Fibroblast of lung (primary cell): ENCODE measurements around the gene SIGLEC8. TPM values are rescaled to one million over a fixed set of nuclear protein-coding genes. Genes with fewer than 3 reads are reported as not detected.

Experiments
- DNase-seq, 2 donors: peaks; one replicate each; pipeline versions ENCODE4 v3.0.0 to v3.0.0-alpha.2; 2010; ENCODE audit warnings: low read depth in 2 of 2
- H2AFZ ChIP-seq: 2 replicates; pipeline ENCODE4 v1.5.1; 2012; ENCODE audit warnings: low read length, control low read depth, inconsistent platforms
- H3K27ac ChIP-seq: 2 replicates; pipeline ENCODE4 v1.5.1; 2011; ENCODE audit warnings: low read length, control low read depth; ENCODE audit not compliant: insufficient read depth
- H3K27me3 ChIP-seq: 2 replicates; pipeline ENCODE4 v1.5.1; 2011; ENCODE audit warnings: mild to moderate bottlenecking, low read length; ENCODE audit not compliant: control insufficient read depth, insufficient read depth
- H3K36me3 ChIP-seq: 2 replicates; pipeline ENCODE4 v1.5.1; 2011; ENCODE audit warnings: low read length; ENCODE audit not compliant: control insufficient read depth, insufficient read depth
- H3K4me1 ChIP-seq: 2 replicates; pipeline ENCODE4 v1.5.1; 2011; ENCODE audit warnings: low read length; ENCODE audit not compliant: control insufficient read depth, insufficient read depth; ENCODE audit errors: extremely low read depth
- H3K4me2 ChIP-seq: 2 replicates; pipeline ENCODE4 v1.5.1; 2011; ENCODE audit warnings: low read length, control low read depth; ENCODE audit not compliant: insufficient read depth; ENCODE audit errors: extremely low read depth
- H3K4me3 ChIP-seq, 4 experiments: fragments of 200-600 bp in 1 of 4; sonication (generic) in 1 of 4; replicated peaks in 1 of 4; 2 replicates each; pipeline ENCODE4 v1.5.1; 2011 to 2016; ENCODE audit warnings: low read length in 4 of 4, low read depth in 3 of 4, mild to moderate bottlenecking in 3 of 4, control low read depth in 2 of 4, inconsistent platforms in 1 of 4, mixed read lengths in 1 of 4; ENCODE audit not compliant: insufficient read depth in 1 of 4; ENCODE audit errors: control extremely low read depth in 1 of 4
- H3K79me2 ChIP-seq: 2 replicates; pipeline ENCODE4 v1.5.1; 2012; ENCODE audit warnings: mild to moderate bottlenecking, low read length, inconsistent platforms; ENCODE audit not compliant: control insufficient read depth, insufficient read depth
- H3K9ac ChIP-seq: 2 replicates; pipeline ENCODE4 v1.5.1; 2011; ENCODE audit warnings: mild to moderate bottlenecking, low read length, control low read depth; ENCODE audit not compliant: insufficient read depth
- H3K9me3 ChIP-seq: 2 replicates; pipeline ENCODE4 v1.5.1; 2012; ENCODE audit warnings: low read depth, low read length; ENCODE audit not compliant: control insufficient read depth, insufficient read depth
- H4K20me1 ChIP-seq: 2 replicates; pipeline ENCODE4 v1.5.1; 2011; ENCODE audit warnings: low read length; ENCODE audit not compliant: control insufficient read depth, insufficient read depth; ENCODE audit errors: extremely low read depth
- CTCF ChIP-seq, 2 donors: IDR thresholded peaks in 1 of 2; conservative IDR thresholded peaks in 1 of 2; 1 replicate in 1 of 2; 2 replicates in 1 of 2; pipeline ENCODE4 v1.5.1; 2011 to 2012; ENCODE audit warnings: low read length in 2 of 2, control low read depth in 1 of 2, inconsistent platforms in 1 of 2, low read depth in 1 of 2, mild to moderate bottlenecking in 1 of 2
- EZH2 ChIP-seq: IDR thresholded peaks from 2 replicates; pipeline ENCODE4 v1.5.1; 2012; ENCODE audit warnings: low read length, control low read depth, mild to moderate bottlenecking; ENCODE audit errors: missing control alignments
- polyA plus RNA-seq, 2 donors: library from polyadenylated mRNA; depleted of rRNA in 1 of 2; stranded (reverse) in 1 of 2; unstranded in 1 of 2; fragments of >200 nt; gene quantifications; 2 replicates each; pipeline ENCODE4 v1.2.1, GENCODE V29; 2011 to 2012; ENCODE audit warnings: missing spikeins in 1 of 2
- total RNA-seq: library from RNA; depleted of rRNA; stranded (reverse); fragments of >200 nt; gene quantifications from 2 replicates; pipeline ENCODE4 v1.2.1, GENCODE V29; 2014

SIGLEC8 gene
- total and polyA plus RNA-seq, 2 donors (not counting 1 experiment from before 2014, with no cell fraction given), result not detected

GRCh38 chr19:51402117-51402516 lies 56.1 kb downstream of the SIGLEC8 start:
- Histone ChIP-seq H3K9ac (no peak overlapping the region), H3K4me2 (no peak overlapping the region), H3K27ac (no peak overlapping the region), H3K36me3 (no peaks in the 10 kb centered on the region), H3K27me3 (no peaks in the 10 kb centered on the region), H3K4me1 (no peaks in the 10 kb centered on the region), H3K9me3 (no peaks in the 10 kb centered on the region), H2AFZ (no peak overlapping the region), H3K79me2 (no peaks in the 10 kb centered on the region), H3K4me3 (no peak overlapping the region), H4K20me1 (no peaks in the 10 kb centered on the region)
- TF ChIP-seq EZH2 (no peak), CTCF (conservative IDR thresholded peaks at IDR 0.05 in 1 of 2, IDR thresholded peaks at IDR 0.05 in 1 of 2; ENCODE audit: low read depth in 1 of 2, low read length in 2 of 2) (no peak)
- DNase-seq, result no peak

Other genes starting within 250 kb of the SIGLEC8 start
- not detected in 2 replicates for gene CD33, start 233.4 kb downstream of the SIGLEC8 start, total RNA-seq
- gene CD33, start 233.4 kb downstream of the SIGLEC8 start, polyA plus RNA-seq, result not detected in 2 replicates
- gene SIGLECL1, start 207.4 kb downstream of the SIGLEC8 start, total RNA-seq, result not detected in 2 replicates
- not detected in 2 replicates for gene SIGLECL1, start 207.4 kb downstream of the SIGLEC8 start, polyA plus RNA-seq
- gene IGLON5, start 146.8 kb downstream of the SIGLEC8 start, total RNA-seq, result not detected in 2 replicates
- gene IGLON5, start 146.8 kb downstream of the SIGLEC8 start, polyA plus RNA-seq, result not detected in 2 replicates
- gene VSIG10L, start 116.3 kb downstream of the SIGLEC8 start, total RNA-seq, result 0.26 and 0.33 TPM in 2 replicates
- 0.66 and 0.82 TPM in 2 replicates for gene VSIG10L, start 116.3 kb downstream of the SIGLEC8 start, polyA plus RNA-seq
- 71.7 and 123 TPM in 2 replicates for gene ETFB, start 92.1 kb downstream of the SIGLEC8 start, total RNA-seq
- gene ETFB, start 92.1 kb downstream of the SIGLEC8 start, polyA plus RNA-seq, result 84.4 and 101 TPM in 2 replicates
- gene CLDND2, start 89.5 kb downstream of the SIGLEC8 start, total RNA-seq, result not detected in 2 replicates
- gene CLDND2, start 89.5 kb downstream of the SIGLEC8 start, polyA plus RNA-seq, result not detected in 2 replicates
- gene NKG7, start 85.8 kb downstream of the SIGLEC8 start, total RNA-seq, result not detected in 2 replicates
- gene NKG7, start 85.8 kb downstream of the SIGLEC8 start, polyA plus RNA-seq, result not detected in 2 replicates
- gene LIM2, start 70.5 kb downstream of the SIGLEC8 start, total RNA-seq, result not detected in 2 replicates
- gene LIM2, start 70.5 kb downstream of the SIGLEC8 start, polyA plus RNA-seq, result not detected in 2 replicates
- not detected in 2 replicates for gene C19orf84, start 67.9 kb downstream of the SIGLEC8 start, total RNA-seq
- not detected in 2 replicates for gene C19orf84, start 67.9 kb downstream of the SIGLEC8 start, polyA plus RNA-seq
- gene SIGLEC10, start 40.8 kb downstream of the SIGLEC8 start, total RNA-seq, result not detected in 2 replicates
- gene SIGLEC10, start 40.8 kb downstream of the SIGLEC8 start, polyA plus RNA-seq, result not detected in 2 replicates
- not detected in 2 replicates for gene CEACAM18, start 20.1 kb upstream of the SIGLEC8 start, total RNA-seq
- not detected in 2 replicates for gene CEACAM18, start 20.1 kb upstream of the SIGLEC8 start, polyA plus RNA-seq
- not detected in 2 replicates for gene SIGLEC12, start 43.3 kb upstream of the SIGLEC8 start, total RNA-seq
- not detected in 2 replicates for gene SIGLEC12, start 43.3 kb upstream of the SIGLEC8 start, polyA plus RNA-seq
- not detected in 2 replicates for gene SIGLEC6, start 73.2 kb upstream of the SIGLEC8 start, total RNA-seq
- not detected in 2 replicates for gene SIGLEC6, start 73.2 kb upstream of the SIGLEC8 start, polyA plus RNA-seq
- gene ZNF175, start 112.8 kb upstream of the SIGLEC8 start, total RNA-seq, result 4.1 and 5.0 TPM in 2 replicates
- gene ZNF175, start 112.8 kb upstream of the SIGLEC8 start, polyA plus RNA-seq, result 4.7 and 7.6 TPM in 2 replicates
- not detected in 2 replicates for gene SIGLEC5, start 171.9 kb upstream of the SIGLEC8 start, total RNA-seq
- gene SIGLEC5, start 171.9 kb upstream of the SIGLEC8 start, polyA plus RNA-seq, result not detected in 2 replicates
- gene SIGLEC14, start 188.4 kb upstream of the SIGLEC8 start, total RNA-seq, result not detected in 2 replicates
- not detected in 2 replicates for gene SIGLEC14, start 188.4 kb upstream of the SIGLEC8 start, polyA plus RNA-seq
- gene SPACA6, start 234.9 kb upstream of the SIGLEC8 start, total RNA-seq, result 5.1 and 8.6 TPM in 2 replicates
- gene SPACA6, start 234.9 kb upstream of the SIGLEC8 start, polyA plus RNA-seq, result 2.8 and 5.5 TPM in 2 replicates